Measurements from ENCODE around the gene SCRN1.

DNA sequence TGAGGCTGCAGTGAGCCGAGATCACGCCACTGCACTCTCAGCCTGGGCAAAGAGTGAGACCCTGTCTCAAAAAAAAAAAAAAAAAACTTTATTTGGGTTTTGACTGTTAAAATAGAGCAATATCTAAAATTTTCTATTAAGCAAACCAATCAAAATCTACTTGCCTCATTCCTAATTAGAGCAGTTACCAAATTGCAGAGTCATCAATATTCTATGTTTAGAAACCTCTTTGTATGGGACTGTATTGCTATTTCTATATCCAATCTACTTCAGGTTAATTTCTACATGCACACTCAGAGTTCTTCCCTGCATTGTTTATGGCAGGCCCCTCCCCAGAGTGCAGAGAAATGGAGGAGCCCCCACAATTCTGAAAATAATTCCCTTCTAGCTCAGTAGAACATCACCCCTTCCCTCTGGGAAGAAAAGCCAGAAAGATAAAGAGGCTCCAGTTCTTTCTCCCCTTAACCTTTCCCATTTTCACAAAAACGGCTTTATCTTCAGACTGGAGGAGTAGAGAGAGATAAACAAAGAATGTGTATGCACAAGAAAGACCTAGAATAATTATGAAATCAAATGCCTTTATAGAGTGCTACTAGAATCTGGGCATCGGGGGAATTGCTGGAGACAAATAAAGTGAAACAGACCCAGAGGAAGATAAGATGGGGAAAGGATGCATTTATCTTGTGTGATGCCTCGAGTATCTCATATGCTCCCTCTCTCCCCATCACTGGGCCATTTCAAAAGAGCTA lies 17.9 kb downstream of the SCRN1 start:
- TF ChIP-seq, protein P1, sequence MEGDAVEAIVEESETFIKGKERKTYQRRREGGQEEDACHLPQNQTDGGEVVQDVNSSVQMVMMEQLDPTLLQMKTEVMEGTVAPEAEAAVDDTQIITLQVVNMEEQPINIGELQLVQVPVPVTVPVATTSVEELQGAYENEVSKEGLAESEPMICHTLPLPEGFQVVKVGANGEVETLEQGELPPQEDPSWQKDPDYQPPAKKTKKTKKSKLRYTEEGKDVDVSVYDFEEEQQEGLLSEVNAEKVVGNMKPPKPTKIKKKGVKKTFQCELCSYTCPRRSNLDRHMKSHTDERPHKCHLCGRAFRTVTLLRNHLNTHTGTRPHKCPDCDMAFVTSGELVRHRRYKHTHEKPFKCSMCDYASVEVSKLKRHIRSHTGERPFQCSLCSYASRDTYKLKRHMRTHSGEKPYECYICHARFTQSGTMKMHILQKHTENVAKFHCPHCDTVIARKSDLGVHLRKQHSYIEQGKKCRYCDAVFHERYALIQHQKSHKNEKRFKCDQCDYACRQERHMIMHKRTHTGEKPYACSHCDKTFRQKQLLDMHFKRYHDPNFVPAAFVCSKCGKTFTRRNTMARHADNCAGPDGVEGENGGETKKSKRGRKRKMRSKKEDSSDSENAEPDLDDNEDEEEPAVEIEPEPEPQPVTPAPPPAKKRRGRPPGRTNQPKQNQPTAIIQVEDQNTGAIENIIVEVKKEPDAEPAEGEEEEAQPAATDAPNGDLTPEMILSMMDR (IDR thresholded peaks at IDR 0.05; ENCODE audit: insufficient read depth, low read length), result no peak
- TF ChIP-seq, protein P2, sequence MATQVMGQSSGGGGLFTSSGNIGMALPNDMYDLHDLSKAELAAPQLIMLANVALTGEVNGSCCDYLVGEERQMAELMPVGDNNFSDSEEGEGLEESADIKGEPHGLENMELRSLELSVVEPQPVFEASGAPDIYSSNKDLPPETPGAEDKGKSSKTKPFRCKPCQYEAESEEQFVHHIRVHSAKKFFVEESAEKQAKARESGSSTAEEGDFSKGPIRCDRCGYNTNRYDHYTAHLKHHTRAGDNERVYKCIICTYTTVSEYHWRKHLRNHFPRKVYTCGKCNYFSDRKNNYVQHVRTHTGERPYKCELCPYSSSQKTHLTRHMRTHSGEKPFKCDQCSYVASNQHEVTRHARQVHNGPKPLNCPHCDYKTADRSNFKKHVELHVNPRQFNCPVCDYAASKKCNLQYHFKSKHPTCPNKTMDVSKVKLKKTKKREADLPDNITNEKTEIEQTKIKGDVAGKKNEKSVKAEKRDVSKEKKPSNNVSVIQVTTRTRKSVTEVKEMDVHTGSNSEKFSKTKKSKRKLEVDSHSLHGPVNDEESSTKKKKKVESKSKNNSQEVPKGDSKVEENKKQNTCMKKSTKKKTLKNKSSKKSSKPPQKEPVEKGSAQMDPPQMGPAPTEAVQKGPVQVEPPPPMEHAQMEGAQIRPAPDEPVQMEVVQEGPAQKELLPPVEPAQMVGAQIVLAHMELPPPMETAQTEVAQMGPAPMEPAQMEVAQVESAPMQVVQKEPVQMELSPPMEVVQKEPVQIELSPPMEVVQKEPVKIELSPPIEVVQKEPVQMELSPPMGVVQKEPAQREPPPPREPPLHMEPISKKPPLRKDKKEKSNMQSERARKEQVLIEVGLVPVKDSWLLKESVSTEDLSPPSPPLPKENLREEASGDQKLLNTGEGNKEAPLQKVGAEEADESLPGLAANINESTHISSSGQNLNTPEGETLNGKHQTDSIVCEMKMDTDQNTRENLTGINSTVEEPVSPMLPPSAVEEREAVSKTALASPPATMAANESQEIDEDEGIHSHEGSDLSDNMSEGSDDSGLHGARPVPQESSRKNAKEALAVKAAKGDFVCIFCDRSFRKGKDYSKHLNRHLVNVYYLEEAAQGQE (IDR thresholded peaks at IDR 0.05; ENCODE audit: insufficient replicate concordance, low read depth), result no peak
- TF ChIP-seq POLR2AphosphoS5 (IDR thresholded peaks at IDR 0.05; ENCODE audit: low read depth), result no peak
- TF ChIP-seq GABPA (IDR thresholded peaks at IDR 0.05; ENCODE audit: low read depth), result no peak
